NCI-H446 (cell line): ENCODE data around the gene NUDT22.
"Not testable (repeated sequence)": the region's sequence is repeated elsewhere in the genome, so short reads cannot be mapped to it uniquely, and the experiment has no call there.

Source experiments
- DNase-seq, 2 experiments: peaks; one replicate each; lab custom pipeline; 2025; lab: John Stamatoyannopoulos, UW

Gene NUDT22

DNA sequence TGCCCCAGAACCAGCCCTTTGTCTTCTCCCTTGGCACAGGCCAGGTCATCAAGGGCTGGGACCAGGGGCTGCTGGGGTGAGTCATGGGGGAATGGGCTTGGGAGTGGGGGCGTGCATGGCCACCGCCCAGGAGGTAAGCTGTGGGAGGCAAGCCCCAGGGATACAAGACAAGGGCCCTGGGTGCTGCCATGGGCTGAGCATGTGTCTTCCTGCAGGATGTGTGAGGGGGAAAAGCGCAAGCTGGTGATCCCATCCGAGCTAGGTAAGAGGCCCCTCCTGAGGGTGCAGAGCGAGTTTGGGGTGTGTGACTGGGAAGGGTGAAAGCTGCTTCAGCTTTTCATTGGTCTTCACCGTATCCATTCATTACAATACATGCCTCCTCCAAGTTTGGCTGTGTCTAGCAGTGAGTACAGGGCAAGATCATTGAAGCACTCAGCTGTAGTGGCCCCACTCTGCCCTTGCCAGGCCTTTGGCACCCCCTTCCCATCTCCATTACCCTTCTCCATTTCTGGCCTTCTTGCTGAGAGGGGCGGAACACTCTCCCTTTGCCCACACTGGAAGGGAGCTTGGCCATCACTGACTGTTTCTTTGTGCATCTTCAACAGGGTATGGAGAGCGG lies 17.3 kb downstream of the NUDT22 start:
- DNase-seq, result no peak

DNA sequence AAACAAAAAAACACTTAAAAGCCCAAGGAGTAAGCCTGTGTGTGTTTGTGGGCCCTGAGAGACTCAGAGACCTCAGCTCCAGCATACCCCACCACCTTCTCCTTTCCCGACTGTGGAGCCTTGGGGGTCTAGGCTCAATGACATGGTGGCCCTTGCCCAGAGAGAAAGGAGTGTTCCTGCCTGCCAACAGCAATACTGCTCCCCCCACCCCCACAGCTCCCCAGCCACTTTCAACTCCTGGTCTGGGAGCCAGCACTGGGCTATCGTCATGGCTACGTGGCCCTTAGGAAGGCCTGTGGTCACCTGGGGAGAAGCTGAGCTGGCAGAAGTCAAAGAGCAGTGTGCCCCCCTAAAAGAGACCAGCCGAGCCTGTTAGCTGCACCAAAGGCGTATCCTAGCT lies 18.0 kb downstream of the NUDT22 start:
- no peak for DNase-seq

DNA sequence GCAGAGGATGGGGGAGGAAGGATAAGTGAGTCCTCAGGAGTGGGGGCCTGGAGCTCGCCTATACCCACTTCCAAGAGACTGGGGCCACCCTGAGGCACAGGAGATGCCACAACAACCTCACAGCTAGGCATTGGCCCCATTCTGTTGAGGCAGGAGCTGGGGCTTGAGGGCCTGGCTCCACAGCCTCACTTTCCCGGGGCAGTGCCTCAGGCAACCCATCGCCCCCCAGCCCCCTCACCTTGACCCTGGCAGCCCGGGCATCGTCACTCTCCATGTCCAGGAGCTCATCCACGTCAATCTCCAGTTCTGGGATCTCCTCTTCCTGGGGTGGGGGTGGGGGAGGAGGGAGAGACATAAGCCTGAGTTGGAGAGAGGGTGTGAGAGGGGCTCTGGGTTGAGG lies 18.9 kb downstream of the NUDT22 start:
- DNase-seq, result no peak

DNA sequence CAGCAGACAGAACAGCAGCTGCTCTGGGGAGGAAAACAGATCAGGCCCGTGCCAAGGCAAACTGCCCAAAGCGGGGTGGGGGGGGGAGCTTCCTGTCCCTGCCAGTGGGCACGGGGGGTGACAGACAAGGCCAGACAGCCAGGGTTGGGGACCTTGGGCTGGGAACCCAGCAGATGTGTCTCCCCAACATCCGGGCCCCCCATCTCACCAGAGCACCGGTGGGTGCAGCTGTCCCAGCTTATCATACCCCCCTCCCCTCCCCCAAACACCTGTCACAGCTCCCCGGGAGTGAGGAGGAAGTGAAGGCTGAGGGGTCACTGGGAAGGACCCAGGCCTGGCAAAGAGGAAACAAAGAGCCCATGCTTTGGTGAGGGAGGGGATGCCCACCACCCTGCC lies 19.3 kb downstream of the NUDT22 start:
- peak in 1 of 2 experiments; percentile 40 for DNase-seq

DNA sequence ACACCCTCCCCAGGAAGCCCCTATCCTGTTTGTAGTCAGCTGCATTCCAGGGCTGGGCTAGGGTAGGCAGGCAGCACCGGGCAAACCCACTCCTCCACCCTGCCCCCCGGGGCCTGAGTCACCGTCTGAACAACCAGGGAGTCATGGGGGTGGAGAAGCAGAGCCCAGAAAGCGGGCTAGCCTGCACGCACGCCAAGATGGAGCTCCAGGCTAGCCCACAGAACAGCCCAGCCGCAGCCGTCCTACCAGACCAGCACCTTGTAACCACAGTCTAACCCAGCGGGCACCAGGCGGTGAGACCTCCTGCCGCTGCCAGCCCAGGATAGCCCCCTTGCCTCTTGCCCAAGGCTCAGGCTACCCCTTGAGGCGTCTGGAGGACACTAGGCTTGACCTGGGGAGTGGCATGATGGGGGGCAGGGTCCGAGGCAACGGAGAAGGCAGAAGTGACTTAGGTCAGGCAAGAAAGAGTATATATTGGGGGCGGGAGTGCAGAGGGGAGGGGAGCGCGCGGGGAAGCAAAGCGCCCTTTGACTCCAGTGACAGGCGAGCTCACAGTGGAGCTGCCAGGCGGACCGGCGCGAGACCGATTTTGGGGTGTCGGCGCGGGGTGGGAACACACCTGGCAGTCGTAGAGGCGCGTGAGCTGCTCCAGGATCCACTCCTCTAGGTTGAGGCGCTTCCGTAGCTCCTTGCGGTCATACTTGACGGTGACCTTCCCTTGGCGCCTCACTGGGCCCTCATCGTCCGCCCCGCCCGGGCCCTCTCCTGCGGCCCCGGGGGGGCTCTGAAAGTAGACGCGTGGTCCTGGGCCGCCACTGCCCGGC lies 19.9 kb downstream of the NUDT22 start:
- DNase-seq, result peak in 1 of 2 experiments; percentile 53

DNA sequence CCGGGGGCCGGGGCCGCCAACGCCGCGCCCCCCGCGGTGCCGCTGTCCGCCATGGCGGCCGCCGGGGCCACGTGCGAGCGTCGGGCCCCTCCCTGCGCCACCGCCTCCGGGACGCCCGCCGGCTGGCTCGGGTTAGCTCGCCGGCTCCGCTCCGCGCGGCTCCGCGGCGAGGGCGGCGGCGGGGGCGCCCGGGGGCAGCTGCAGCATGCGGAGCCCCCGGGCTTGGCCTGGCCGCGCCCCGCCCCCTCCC lies 20.5 kb downstream of the NUDT22 start:
- not testable (repeated sequence) for DNase-seq

DNA sequence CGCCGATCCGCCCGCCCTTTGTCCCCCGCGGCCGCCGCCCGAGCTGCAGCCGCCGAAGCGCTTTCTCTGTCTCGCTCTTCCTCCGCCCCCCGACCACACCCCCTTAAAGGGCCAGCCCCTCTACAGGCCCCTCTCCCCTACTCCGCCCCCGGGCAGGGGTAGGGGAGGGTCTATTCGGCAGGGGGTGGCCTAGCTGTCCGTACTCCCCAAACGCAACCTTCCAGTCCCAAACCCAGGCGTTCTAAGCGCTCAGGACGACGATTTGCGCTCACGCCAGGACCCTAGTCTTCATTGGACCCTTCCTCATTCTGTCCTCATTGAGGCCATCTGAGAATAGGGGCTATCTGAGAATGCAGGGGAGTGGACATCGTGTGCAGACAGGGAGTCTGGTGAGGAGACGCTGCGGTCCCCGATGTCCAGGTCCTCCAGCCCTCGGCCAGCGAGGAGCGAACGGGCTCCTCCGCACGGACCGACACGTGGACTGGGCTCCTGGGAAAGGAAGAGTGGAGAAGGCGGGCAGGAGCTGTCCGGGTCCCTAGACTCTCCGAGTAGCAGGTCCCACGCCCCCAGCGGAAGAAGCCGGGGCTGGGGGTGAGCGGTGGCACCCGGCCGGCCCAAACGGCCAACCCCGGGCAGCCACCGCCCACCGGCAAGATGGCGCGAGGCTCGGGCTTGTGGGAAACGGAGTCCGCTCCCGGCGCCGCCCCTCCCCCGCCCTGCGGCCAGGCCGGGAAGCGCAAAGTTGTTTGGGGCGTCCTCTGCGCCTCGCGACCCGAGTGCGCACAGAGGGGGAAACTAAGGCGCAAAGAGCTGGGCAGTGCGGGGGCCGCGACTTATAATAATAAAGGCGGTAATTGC lies 21.0 kb downstream of the NUDT22 start, which contains the start of gene PPP1R14B:
PPP1R14B (minus strand) TSS at position 73 of the 858 bp plus-strand sequence. CDS start 270 bp downstream, outside the sequence.
- peak; percentile 59 to 88 for DNase-seq

DNA sequence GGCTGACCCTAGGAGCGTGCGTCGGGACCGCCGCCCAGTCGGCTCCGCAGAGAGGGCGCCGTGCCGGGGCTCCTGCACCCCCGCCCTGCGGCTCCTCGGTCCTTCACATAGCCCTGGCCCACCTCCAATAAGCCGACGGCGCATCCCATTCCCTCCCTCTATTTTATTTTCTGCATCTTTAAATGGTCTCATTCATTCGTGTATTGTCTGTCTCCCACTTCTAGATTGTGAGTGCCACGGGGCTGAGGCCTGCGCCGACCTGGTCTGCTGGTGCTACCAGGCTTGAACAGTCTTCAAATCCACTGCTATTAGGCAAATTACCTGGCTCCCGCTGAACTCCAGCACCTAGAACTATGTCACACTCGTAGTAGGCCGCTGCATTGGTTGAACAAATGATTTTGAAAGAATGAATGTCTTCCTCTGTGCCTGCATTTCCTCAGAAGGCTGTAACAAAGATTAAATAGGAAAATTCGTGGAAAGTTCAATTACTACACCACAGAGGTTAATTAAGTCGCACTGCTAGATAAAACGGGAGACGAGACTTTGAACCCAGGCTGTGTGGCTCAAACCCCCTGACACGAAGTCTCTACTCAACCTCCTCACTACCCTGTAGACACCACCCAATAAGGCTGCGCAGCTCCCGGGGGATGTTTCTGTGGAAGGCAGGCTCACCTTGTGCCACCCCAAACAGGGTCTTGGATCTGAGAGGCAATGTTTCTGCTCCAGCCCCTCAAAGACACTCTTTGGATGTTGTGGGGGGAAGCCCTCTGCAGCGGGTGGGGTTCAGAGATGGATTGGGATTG lies 21.9 kb downstream of the NUDT22 start:
- no peak for DNase-seq

DNA sequence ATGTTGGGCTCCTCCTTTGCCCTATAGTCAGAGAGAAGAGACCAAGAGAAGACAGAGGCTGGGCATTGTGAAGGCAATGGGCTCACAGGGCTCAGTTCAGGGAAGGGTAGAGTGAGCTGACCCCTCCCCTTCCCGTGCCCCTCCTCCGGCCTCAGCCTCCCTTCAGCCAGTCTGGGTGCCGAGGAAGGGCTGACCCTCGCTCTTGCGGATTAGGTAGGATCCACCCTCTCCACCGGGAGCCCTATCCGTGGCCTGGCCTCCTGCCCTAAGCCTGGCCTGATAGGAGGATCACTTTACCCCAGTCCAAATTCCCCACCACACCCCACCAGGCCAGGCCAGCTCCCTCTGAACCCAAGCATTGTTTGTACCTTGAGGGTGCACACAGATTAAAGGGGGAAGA lies 22.5 kb downstream of the NUDT22 start:
- no peak for DNase-seq

DNA sequence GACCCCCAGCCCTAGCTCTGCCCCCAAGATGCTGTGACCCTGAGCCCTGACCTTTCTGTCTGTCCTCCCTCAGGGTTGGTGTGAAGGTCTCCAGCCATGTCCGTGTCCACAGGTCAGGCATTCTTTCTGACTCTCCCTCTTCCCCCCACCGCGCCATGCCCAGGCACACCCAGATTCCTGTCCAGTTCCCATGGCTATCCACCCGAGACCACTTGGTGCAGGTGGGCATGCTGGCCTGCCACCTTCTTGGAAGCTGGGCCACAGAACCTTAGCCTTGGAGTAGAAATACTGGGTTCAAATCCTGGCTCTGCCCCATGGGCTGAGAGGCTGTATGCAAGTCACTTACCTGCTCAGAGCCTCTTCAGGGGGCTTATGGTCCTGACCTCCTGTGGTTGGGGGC lies 23.0 kb downstream of the NUDT22 start:
- DNase-seq, result no peak

DNA sequence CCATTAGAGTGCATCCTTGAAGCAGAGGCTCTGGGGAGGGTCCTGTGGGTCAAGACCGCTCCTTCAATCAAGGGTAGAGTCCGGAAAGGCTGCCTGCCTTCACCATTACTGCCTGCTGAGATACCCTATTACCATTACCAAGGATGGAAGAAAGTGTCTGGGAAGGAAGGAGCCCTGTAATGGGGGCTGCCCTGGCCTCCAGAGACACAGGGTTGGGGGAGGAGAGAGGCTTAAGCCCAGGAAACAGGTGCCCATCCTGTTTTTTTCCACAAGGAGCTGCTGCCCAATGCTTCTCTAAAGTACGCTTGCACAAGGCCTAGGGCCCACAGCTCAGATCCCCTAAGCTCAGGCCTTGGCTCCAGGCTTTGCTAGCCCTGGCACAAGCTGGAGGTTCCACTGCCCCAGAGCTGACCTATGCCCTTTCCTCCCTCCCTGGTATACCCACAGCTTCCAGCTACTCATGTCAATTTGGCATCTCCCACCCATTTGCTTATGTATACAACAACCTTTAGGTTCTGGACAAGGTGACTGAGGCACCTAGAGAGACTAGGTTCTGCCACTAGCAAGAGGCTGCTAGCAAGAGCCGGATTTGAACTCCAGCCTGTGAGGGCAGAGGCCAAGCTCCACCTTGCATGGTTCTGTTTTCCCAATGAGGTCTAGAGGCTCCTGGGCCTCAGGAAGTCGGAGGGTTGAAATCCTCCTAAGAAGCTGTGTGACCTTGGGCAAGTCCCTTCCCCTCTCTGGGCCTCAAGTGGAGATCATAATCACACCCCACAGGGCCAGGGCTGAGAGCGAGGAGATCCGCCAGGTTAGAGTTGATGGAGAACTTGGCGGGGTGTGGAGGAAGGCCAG lies 23.7 kb downstream of the NUDT22 start:
- no peak for DNase-seq

DNA sequence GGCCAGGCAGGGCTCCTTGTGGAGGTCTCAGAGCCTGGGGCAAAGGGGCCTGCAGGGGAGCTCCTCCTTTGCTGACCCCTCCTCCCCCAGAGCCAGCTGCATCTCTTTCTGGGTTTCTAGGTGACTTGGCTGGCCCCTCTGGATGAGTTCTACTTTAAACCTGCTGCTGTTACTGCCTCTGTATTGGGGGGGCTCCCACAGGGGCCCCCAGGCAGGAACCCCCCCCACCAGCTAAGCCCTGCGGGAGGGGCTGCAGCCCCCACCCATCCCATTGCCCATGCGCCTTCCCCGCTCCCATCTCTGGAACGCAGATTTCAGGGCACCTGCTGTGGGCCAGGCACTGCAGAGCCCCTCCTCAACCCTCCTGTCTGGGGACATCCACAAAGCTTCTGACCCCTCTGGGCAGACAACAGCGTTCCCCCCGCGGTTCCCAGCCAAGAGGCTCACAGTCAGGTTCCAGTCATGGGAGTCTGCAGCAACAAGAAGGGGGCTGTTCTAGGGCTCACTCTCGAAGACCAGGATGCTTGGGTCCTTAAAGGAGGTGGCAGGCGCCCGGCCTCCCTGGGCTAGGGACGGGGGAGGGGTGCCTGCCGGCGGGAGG lies 24.4 kb downstream of the NUDT22 start:
- no peak for DNase-seq

DNA sequence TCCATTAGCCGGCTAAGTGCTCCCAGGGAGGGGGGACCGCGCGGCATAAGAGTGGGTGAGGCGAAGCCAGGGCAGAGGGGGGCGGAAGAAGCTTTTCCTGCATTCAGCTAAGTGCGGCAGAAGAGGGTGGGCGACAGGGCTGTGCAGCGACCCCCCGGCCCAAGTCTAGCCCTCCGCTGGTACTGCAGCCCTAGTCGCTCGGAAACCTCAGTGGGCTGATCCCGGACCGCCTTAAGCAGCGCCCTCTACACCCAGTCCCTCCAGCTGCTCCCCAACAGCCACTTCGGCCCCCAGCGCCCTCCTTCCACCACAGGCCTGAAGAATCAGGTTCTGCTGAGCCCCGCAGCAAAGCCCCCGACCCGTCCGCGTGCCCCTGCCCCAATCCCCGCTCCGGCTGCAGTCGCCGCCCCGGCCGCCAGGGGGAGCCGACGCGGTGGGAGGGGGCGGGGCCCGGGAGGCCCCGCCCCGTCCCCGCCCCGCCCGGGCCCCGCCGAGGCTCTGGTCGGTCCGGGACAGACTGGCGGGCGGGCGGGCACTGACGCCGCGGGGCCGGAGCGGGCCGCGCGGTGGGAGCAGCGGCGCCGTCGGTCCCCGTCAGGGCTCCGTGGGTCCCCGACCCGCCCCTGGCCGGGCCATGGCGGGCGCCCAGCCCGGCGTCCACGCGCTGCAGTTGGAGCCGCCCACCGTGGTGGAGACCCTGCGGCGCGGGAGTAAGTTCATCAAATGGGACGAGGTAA lies 25.1 kb downstream of the NUDT22 start, which contains the start of gene PLCB3:
PLCB3 (plus strand) TSS at position 515 of the 737 bp plus-strand sequence; CDS start at position 635, 120 bp downstream.
- DNase-seq, result peak in 1 of 2 experiments; percentile 63

DNA sequence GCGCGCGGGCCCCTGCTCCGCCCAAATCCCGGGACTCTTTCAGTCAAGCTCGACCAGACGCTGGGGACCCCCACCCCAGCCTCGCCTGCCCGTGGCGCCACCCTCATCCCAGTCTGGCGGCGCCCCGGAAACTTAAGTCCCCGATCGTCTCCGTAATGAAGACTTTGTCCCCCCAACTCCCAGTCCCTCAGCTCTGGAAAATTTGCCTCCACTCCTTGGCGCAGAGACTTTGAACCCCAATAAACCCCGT lies 25.6 kb downstream of the NUDT22 start:
- DNase-seq, result no peak

DNA sequence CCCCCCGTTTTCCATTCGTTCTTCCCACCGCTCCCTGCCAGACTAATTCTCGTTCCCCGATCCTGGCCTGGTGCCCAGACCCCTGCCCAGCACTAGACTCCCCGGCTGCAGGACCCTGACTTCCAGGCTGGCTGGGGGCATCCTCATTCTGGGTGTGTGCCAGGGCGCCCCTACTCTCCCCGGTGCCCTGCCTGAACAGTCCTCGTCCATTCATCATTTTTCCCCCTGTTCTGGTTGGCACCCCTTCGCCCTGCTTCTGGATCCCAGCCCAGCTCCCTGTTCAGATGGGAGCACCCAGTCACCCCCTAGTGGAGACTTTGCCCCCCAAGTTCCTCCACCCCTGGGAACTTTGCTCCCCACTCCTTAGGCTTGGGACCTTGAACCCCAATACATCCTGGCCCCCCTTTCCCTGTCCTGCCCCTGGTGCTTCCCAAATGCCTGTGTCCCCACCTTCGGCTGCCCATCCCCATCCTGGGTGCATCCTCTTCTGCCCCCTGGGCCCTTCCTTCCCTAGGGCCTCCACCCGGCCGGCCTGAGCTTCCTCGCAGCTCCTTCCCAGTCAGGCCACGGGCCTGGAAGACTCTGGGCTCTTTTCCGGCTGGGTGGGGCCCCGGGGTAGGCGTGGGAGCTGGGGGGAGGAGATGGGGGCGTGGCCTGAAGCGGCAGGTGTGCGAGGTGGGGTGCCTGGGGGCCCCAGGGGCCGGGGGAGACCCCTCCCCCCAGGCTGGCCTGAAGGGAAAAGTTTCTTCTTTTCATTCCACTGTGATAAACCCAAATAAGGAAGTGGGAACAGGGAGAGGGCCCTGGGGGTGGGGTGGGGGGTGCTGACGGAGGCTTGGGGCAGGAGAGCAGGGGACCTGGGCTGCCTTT lies 26.2 kb downstream of the NUDT22 start:
- no peak for DNase-seq

DNA sequence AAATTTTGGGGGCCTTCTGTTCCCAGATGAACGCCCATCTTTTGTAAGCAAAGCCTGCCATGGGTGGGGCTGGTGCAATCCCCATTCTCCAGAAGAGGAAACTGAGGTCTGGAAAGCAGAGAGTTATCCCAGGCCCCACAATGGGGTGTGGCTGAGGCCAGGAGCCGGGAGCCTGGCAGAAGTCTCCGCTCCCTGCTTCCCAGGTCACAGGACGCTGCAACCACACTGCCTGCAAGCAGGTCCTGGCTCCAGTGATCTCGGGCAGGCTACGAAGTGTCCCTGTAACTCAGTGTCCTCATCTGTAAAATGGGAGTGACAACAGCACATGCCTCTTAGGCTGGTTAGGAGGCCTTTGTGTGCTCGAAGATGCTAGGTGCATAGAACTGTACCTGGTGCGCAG lies 27.0 kb downstream of the NUDT22 start:
- no peak for DNase-seq

DNA sequence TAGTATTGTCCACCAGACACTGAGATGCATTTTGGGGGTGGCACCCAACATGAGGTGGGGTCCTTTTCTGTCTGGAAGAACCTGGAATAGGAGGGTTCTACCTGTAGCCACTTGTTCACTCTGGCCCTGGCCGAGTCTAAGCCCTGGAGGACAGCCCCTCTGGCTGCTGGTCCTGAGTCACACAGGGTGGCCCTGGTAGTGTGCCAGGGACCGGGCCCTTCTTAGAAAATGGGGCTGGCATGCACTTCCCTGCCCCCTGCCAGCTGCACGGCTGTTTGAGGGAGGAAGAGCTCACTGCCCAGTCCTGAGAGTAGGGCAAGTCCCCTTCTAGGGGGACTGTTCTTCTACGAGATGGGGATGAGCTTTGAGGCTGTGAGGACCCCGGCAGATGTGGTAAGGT lies 27.4 kb downstream of the NUDT22 start:
- peak in 1 of 2 experiments; percentile 37 for DNase-seq

DNA sequence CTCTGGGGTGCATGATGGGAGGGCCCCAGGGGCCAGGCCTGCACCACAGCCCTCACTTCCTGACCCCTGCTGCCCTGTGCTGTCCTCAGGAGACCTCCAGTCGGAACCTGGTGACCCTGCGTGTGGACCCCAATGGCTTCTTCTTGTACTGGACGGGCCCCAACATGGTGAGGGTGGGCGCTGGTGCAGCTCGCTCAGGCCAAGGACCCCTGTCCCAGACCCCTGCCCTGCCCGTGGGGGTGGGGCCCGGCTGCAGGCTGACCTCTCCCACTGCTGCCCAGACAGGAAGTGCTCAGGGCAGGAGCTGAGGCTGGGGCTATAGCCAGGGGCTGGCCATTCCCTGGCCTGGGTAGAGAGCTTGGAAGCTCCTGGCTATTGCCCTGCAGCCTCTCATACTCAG lies 28.3 kb downstream of the NUDT22 start:
- no peak for DNase-seq
